Middle frontal gyrus (tissue), 1 donor: ENCODE data around the gene ACTG2.
"Not testable (repeated sequence)": the region's sequence is repeated elsewhere in the genome, so short reads cannot be mapped to it uniquely, and the experiment has no call there.

Experiments used
- DNase-seq: peaks from one replicate; pipeline ENCODE4 v3.0.0-alpha.2; 2015; ENCODE audit warnings: low spot score; ENCODE audit errors: extremely low spot score

ACTG2 gene

DNA sequence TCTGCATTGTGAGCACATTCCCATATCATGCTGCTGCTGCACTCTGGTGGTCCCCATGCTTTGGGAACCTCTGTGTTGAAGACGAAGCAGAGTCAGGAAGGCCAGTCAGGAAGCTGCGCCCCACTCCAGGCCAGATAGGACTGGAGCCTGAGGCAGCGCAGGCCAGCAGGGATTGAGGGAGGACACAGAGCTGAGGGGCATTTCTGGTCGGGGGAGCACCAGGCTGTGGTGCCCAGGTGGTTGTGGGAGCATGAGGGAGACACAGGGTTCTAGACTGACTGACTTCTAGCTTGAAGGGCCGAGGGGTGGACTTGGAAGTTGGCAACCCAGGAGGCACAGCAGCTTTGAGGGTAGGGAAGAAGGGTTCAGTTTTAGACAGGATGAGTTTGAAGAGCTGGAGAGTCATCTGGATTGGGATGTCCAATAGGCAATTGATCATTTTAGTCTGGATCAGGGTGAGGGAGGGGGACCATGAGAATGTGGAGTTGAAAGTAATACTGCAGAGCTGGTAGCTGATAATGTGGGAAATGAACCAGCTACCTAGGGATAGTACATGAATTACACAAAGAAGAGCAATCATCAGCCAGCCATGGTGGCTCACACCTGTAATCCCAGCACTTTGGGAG, 1.4 kb upstream of the ACTG2 start:
- DNase-seq, result no peak

DNA sequence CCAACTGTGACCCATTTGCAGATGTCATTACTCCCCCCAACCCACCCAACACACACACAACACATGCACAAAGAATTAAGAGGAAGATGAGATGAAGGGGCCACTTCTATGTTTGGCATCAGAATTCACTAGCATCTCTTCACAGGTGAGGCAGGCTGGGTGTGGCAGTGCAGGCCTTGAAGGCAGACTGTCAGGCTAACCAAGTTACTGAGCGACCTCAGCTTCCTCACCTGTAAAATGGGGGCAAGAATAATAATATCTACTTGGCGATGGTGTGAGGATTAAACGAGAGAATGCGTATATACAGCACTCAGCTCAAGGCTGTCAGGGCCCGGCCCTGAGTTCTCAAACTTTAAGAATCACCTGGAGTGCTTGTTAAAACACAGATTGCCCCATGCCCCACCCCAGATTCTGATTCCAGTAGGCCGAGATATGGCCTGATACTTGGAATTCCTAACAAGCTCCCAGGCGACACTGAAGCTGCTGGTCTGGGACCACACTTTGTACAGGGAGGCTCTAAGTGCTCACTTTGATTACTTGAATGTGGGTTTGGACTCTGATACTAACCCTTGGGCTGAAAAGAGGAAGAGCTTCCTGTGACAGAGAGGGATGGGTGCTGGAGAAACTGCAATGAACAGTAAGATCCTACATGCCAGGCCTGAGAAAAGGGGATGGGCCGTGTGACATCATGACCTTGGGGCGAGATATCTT, 1.1 kb downstream of the ACTG2 start:
- no peak for DNase-seq

DNA sequence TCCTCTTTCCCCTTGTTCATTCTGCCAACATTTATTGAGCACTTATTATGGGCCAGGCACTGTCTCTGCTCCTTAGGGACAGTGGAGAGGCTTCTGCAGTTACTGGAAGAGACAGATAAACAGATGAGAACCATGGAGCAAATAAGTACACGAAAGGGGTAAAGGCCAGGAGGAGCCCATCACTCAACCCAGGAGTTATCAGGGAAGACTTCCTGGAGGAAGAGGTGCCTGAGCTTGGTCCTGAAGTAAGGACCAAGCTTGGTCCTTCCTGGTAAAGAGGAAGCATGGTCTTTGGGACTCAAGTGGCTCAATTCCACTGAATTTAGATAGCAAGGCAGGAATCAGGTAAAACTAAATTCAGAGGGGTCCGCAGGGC, 1.7 kb downstream of the ACTG2 start:
- DNase-seq, result no peak

DNA sequence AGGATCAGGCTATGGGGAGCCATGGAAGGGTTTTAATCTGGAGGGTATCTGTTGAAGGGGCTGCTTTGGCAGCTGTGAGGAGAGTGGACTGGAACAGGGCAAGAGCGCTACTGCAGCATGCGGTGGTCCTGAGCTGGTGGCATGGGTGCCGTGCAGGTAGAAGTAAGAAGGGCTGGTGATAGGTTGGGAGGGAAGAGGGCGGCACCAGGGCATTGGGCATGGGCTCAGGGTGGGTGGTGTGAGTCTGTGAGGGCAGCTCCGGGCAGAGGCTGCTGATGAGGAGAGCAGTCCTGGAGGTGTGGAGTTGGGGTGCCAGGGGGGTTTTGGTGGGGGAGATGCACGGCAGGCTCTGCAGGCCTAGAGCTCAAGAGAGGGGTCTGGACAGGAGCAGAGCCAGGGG, 2.1 kb downstream of the ACTG2 start:
- no peak for DNase-seq

DNA sequence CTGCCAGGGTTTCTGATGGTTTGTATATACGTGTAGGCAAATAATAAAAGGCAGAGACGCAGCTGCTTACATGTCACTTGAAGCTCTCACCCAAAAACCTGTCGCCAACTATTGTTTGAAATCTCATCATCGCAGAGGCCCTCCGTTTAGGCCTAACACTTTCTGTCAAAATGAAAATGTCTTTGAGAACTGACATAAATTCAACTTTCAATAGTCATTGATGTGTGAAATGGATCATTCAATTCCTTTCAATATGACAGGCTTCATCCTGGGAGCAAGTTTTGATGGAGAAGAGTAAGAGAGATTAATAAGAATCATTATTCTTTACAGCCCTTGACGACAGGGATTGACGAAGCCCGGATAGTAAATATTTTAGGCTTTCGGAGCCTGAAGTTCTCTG, 2.7 kb downstream of the ACTG2 start:
- no peak for DNase-seq

DNA sequence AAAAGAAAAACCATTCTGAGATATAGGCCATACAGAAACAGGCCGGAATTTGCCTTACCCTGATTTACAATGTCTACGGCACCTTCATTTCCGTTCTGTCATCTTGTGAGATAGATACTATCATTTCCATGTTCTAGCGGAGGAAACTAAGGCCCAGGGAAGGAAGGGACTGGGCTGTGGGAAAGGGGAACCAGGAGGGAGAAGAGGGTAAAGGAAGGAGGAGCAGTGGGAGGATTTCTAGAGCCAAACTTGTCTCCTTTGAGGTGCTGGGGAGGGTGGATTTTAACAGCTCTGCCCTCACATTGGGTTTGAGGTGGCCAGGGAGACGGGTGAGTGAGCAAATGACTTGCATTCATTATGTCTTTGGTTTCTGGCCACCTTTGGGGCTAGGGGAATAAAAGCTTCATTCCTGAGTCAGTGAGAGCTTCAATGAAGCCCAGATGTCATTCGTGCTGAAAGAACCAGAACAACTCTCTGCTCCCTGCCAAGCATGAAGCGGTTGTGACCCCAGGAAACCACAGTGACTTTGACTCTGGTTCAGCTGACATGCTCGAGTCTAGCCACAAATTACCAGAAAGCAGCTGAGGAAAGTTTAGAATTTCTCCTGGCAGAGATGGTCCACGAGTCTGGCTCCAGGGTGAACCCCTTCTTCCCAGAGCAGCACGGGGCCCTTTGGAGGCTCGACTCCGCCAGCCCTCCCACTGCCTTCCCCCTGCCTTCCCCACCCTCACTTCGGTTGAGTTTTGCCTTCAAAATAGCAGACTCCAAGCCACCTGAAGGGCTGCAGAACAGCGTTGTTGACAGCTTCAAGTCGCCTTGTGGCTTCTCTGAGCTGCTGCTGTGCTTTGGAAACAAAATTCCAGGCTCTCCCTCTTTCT, 3.8 kb downstream of the ACTG2 start:
- DNase-seq, result no peak

DNA sequence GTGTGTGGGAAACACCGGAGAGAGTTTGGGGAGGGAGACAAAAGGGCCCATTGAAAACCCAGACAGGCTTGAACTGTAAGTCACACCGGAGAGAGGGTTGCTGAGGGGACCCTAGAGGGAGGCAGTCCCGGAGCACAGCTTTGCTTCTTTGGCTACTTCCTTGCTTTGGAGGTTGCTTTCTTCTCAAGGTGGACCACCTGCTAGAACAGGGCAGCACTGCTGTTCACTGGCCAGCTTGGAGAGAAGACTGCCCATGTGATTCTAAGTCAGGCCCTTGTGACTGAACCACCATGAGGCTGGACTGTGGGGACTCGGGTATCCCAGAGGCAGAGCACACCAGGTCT, 4.4 kb downstream of the ACTG2 start:
- DNase-seq, result no peak

DNA sequence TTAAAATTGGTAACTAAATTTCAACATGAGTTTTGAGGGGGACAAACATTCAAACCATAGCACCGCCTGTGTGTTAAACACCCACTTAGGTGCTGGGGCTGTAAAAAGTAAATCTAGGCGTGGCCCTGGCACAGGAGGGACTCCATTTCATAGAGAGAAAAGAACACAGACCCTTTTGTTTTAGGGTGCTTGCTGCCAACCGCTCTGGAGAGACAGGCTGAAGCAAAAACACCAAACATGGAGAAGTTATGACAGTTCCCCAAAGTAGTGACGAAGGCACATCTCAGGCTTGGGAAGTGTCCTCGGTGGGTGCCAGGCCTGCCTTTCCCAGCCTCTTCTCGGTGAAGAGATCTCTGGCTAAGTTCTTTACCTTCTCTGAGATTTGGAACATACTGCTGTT, 5.1 kb downstream of the ACTG2 start:
- DNase-seq, result no peak

DNA sequence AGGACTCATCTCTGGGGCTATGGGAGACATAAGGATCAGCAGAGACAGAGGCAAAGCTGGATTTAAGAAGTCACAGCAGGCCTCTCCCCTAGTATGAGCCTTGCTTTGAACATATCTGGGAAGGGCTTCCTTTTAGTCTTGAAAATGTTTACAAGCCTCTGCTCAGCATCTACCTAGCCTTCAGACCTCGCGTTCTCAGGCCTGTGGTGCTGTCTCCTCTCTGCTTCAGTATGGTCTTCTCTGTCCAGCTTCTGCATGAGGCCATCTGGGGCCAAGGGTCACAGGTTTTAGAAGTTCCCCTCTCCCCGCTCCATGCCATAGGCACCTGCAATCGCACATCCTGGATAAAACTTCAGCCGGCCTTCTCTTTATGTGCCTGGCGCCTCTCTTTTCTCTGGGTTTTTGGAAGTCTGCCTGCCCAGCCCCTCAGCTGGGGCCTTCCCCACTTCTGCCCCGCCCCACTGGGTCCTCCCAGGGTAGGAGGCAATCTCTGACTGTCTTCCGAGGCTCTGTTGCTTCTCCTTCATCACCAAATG, 7.1 kb downstream of the ACTG2 start:
- DNase-seq, result no peak

DNA sequence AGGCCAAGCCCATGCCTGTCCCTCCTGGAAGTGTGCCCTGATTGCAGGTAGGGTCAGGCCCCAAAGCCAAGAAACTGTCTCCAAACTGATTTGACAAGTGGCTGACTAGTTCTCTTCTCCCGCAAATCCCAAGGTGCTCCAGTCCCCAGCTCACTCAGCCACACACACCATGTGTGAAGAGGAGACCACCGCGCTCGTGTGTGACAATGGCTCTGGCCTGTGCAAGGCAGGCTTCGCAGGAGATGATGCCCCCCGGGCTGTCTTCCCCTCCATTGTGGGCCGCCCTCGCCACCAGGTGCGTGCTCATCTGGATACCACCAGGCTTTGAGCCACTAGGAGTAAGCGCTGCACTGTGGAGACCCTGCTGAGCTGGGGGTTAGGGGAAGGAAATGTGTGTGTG, 8.3 kb downstream of the ACTG2 start:
- DNase-seq, result no peak

DNA sequence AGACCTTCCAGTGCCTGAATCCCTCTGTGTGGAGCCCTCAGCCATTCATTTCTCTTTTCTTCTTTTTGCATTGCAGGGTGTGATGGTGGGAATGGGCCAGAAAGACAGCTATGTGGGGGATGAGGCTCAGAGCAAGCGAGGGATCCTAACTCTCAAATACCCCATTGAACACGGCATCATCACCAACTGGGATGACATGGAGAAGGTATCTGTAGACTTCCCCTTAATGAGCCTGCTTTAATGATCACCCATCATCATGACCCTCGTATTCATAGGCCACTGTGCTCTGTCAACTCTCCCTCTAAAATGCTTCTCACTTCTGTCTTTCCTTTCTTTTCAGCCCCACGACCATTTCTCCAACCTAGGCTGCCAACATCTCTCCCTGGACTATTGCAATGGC, 9.5 kb downstream of the ACTG2 start:
- no peak for DNase-seq

DNA sequence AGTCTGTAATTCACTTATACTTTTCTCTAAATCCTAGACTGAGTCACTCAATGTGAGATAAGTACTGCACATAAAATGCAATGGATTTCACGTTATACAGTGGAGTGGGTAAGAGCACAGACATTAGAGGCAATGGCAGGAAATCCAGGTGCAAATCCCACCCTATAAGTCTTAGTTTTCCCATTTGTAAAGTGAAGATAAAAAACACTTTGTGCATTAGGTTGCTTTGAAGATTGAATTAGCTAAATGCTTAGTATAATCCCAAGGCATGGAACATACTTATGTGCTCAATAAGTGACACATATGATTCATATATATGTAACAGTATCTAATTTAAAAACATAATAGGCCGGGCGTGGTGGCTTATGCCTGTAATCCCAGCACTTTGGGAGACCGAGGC, 10.5 kb downstream of the ACTG2 start:
- no peak for DNase-seq

DNA sequence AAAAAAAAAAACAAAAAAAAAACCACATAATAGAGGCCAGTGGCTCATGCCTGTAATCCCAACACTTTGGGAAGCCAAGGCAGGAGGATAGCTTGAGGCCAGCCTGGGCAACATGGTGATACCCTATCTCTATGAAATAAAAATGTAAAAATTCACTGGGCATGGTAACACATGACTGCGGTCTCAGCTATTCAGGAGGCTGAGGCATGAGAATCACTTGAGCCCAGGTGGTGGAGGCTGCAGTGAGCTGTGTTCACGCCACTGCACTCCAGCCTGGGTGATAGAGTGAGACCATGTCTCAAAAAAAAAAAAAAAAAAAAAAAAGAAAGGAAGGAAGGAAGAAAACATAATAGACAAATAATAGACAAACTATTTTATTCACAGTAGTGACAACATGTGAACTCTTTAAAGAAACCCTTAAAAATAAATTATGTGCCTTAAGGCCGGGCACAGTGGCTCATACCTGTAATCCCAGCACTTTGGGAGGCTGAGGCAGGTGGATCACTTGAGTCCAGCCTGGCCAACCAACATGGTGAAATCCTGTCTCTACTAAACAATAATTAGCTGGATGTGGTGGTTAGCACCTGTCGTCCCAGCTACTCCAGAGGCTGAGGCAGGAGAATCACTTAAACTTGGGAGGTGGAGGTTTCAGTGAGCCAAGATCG, 11.3 kb downstream of the ACTG2 start:
- DNase-seq, result not testable (repeated sequence)

DNA sequence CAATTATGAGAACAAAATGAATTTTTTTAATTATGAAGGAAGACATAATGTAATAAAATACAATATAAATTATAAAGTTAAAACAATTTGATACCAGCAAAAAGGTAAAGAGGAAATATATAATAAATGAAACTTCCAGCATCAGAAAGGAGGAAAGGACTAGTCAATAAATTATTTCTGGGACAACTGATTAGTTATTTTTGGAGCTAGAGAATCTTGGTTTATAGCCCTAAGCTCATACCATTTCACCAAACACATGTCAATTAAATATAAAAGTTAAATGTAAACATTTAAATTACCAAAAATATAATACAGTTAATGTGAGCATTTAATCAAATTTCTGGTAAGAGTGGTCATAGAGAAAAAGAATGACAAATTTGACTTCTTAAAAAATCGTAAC, 12.1 kb downstream of the ACTG2 start:
- DNase-seq, result no peak

DNA sequence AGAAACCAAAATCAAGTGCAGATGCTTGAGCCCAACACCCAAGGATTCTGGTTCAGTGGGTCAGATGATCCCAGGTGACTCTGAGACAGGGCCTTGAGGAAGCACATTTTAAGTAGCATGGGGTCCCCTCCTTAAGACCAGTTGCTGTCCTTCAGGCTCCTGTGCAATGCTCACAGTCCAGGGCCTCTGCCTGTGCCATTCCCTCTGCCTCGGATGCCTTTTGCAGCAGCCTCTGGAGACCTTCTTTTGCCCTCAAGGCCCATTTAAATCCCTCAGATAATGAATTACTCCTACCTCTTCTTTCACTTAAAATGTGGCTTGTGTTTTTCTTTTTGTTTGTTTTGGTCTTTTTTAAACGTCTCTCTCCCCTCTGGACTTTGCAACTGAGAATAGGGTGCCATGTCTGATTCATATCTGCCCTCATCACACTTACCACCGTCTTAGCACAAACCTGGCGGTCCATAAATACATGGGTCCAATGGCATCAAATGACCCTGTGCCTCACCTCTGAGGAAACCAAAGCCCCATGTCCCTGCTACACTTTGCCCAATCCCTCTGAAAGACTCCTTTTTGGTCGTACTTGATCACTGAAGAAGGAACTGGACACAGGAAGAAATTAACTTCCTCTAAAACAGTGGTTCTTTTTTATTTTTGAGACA, 14.2 kb downstream of the ACTG2 start:
- DNase-seq, result no peak

DNA sequence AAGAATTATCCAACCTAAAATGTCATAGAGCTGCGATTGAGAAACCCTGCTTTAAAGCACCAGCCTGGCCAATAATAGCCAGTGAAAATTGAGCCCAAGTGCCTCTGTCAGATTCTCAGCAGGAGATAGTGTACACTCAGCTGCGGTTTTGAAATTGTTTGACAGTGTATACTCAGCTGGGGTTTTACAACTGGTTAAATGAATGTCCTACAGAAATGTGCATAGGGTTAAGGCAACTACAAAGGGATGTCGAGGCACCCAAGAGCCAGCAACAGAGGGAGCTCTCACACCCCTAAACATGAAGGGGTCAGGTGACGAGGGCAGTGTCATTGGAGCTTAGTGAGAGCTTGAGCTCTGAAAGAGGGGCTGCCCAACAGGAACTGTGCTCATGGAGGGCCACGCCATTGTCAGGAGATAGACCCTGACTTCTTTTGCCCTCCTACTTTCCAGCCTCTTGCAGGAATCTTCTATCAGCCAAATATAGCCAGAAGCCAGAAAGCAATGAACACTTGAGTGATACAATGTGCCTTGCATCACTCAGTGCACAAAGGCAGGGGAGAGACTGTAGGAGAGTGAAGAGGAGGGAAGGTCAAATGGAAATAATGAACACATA, 15.1 kb downstream of the ACTG2 start:
- DNase-seq, result no peak

DNA sequence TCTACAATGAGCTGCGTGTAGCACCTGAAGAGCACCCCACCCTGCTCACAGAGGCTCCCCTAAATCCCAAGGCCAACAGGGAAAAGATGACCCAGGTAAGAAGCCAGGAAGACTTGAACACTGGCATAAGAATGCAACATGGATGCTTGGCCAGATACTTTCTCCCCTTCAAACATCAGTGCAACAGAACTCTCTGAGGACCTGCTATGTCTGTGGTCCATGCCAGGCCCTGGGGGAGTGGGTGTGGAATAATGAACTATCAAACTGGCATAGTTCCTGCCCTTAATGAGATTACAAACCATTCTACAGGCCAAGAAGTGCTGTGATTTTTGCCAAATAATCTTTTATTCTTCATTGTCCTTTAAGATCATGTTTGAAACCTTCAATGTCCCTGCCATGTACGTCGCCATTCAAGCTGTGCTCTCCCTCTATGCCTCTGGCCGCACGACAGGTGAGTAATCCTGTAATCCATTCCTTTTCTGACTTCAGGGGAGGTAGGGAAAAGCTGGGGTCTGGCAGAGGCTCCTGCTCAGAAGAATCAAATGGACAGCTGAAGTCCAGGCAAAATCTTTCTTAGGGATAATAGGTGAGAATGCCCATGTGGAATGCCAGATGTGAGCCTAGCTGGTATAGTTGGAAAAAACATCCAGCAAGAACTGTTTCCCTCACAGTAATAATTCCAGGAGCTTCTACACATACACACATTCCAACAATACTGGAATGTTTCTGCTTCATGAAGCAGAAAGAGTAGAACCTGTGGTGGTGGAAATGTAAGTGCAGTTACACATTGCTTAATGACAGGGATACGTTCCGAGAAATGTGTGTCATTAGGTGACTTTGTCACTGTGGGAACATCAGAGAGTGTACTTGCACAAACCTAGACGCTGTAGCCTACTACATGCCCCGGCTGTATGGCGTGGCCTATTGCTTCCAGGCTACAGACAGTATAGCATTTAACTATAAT, 16.2 kb downstream of the ACTG2 start:
- DNase-seq, result no peak

DNA sequence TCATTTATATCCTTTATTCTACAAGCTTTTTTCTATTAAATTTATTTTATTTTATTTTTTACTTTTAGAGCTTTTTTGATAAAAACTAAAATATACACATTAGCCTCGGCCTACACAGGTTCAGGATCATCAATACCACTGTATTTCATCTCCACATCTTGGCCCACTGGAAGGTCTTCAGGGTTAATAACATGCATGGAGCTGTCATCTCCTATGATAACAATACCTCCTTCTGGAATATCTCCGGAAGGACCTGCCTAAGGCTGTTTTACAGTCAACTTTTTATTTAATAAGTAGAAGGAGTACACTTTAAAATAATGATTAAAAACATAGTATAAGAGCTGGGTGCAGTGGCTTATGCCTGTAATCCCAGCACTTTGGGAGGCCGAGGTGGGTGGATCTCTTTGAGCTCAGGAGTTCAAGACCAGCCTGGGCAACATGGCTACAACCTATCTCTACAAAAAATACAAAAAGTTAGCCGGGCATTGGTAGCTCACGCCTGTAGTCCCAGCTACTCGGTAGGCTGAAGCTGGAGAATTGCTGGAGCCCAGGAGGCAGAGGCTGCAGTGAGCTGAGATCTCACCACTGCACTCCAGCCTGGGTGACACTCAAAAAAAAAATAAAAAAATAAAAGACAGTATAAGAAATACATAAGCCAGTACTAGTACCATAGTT, 18.2 kb downstream of the ACTG2 start:
- no peak for DNase-seq

DNA sequence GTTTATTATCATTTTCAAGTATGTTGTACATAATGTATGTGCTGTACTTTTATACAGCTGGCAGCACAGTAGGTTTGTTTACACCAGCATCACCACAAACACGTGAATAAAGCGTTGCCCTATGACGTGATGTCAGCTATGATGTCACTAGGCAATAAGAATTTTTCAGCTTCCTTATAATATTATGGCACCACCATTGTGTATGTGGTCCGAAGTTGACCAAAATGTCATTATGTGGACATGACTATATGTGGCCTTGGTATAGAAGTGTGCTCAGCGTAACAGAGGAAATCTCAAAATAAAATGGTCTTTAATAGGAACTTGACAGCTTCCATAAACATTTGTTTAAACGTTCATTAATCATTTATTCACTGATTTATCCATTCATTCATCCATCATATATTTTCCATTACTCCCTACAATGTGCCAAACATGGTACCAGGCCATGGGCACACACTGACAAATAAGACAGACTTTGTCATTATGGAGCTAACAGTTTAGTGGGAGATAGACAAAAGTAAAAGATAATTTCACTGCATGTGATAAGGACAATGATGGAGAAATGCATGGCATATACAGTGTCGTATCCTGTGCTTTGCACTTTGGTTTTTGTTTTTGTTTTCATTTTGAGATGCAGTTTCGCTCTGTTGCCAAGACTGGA, 18.9 kb downstream of the ACTG2 start:
- DNase-seq, result no peak
